GM19397 (cell line): ENCODE results near the gene ZNF292.
"Not testable (repeated sequence)": the region's sequence is repeated elsewhere in the genome, so short reads cannot be mapped to it uniquely, and the experiment has no call there.

Experiments
- ATAC-seq: cut with Tn5 transposase; IDR thresholded peaks from one replicate; pipeline ENCODE4 v1.9.1; 2021; ENCODE audit warnings: mild to moderate bottlenecking, moderate library complexity; ENCODE audit not compliant: unreplicated experiment

ZNF292 gene

DNA sequence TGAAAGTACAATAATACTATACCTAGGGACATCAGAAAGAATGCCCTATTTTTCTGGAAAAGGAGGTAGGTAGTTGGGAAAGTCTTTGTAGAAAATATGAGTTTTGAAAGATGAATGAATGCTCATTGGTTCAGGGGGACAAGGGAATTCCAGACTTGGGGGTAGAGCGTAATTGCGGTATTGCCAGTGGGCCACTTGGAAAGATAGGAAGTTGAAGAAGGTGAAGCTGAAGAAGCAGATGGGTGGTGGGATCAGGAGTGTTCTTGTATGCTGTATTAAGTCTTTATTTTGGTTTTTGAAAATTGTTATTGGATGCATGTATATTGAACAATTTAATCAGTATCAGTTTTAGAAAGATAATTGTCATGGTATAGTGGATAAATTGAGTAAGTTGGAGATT, 109.1 kb downstream of the ZNF292 start:
- no peak for ATAC-seq

DNA sequence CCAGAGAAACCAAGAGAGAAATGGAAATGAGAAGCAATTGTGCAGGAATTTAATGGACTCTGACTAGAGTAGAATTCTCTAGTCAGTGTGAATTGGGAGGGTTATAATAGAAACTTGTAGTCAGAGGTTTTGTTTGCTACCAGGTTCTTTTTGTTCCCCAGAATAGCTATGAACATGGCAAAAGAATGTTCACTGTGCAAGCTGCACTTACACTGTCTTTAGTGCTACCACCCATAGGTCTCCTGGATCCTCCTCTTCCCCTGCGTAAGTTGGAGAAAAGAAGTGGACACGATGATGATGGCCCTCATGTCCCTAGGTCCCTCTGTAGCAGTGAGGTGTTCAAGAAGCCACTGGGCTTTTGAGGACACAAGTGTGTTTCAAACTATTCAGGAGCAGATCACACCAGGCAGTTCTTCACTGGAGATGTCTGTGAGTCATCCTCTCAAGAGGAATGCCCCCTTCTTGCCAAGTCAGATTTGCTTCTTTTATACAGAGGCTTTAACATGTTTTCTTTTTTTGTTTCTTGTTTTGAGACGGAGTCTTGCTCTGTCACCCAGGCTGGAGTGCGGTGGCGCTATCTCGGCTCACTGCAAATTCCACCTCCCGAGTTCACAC, 119.4 kb downstream of the ZNF292 start:
- ATAC-seq = no peak

DNA sequence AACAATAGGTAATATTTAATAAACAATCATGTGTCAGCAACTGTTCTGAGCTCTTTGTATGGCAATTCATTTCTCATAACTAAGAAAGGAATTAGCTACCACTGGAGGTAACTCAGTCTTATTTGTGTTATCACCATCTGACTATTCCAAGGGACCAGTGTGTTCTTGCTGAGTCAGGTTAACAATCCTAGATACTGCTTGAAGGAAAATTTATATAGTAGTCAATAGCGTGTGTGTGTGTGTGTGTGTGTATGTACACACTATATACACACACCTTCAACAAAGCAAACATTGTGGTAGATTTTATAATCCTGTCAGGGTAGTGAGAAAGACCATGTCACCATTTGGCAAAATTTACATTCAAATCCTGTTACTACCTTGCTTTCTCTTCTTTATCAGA, 121.3 kb downstream of the ZNF292 start:
- ATAC-seq = no peak

DNA sequence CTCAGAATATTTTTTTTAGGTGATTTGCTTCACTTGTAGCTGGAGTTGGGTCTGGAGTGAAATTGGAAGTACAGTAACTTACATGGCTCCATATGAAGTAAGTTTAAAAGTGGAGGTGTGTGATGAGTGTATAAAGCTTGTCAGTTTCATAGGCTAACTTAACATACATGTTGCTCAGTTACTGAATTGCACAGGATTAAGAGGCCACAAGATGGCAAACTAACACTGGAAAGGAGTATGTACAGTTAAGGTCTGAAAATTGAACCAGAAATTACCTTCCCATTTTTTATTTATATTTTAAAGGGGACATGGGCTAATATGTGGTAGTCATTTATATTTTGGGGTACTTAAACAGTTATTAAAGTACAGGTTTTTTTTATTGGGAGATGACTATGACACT, 121.8 kb downstream of the ZNF292 start:
- ATAC-seq = no peak

DNA sequence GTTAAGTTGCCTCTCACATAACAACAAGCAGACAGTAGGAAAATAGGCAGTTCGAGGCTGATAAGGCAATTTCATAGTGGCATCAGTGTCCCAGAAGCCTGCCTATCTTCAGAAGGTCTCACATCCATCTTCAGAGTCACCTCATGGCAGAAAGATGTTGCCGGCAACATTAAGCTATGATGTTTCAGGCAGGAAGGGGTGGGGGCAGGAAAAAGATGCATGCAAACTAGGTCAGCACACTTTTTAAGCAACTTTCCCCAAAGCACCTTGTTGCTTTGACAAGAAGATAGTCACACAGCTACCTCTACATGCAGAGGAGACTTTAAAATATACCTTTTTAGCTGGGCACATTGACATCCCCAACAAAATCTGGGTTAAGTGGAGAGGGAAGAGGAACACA, 123.8 kb downstream of the ZNF292 start:
- ATAC-seq = no peak

DNA sequence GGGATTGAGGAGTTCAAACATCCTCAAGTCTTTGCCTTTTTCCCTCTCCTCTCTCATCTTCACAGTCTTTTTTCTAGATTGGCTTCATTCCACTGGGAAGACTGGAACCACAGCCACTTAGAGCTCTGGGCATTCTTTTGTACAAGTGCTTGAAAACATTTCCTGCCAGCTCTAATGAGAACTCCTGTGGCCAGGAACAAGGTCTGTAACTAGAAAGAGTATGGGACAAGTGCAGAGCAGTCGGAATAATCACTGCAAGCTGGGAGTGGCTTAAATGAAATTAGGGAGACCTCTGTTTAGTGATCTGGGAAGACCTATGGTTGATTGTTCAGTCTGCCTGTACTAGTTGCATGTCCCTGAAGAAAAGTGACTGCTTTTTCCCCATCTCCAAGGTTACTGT, 126.1 kb downstream of the ZNF292 start:
- ATAC-seq = no peak

DNA sequence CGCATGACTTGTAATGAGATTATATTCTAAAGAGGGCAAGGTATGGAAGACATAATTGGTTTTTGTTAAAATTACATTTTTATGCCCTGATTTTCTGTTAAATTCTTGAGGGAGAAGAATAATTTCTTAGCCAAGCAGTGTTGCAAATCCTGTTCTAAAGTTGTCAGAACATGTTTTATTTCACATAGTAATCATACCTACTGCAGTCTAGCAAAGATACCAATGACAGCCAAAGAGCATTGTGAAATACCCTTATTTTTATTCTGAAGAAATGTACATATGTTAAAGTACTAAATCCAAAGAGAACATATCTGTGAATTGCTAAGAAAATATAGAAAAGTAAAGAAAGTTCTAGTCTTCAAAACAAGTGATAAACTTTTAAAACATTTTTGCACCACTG, 127.4 kb downstream of the ZNF292 start:
- ATAC-seq = no peak

DNA sequence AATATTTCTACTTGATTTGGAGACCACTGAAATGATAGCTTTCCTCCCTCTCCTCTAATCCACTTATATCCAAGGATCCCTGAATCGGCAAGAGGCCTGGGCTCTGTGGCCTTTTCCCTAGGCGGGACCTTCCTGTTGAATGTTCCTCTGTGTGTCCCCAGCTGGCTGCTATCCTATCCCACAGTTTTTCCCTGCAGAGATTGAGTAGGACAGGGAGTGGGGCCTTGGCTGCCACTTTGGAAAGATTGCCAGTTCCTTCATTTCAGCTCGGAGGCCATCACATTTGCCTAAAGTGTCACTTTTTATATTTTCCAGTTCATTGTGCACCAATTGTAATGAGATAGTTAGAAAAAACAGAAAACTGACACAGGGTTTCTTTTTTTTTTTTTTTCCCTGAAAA, 128.1 kb downstream of the ZNF292 start:
- ATAC-seq = no peak

DNA sequence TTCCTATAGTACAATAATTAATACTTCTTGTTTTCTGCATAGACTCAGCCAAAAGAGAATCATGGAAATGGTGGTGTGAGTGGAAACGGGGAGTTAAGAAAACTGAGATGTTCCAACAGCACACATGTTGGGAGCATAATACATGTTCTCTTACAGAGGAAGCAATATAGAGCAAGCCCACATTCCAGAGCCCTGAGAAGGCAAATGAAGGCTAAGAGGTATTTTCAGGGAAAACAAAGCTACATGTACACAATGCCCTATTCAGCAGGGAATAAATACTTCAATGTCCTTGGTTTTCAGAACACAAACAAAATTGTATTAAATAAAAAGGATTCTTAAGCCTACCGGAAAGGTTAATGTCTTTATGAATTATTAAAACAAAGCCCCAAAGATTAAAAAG, 131.9 kb downstream of the ZNF292 start:
- ATAC-seq = no peak

DNA sequence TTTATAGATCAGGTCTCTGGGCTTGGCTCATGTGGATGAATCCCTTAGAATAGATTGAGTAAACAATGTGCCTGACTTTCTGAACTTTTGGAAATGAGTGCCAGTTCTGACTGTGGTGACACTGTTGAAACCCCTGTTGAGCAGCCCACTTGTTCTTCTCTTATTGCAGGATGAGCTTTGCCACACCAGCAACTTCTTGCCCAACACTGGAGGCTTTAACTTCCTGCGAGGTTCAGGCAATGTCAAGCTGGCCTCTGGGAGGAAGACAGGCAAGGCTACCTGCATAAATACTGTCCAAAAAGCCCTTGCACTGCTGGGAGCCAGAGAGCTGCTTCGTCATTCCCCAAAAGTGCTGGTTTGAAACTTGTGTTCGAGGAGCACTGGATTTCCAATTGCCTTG, 134.2 kb downstream of the ZNF292 start:
- no peak for ATAC-seq

DNA sequence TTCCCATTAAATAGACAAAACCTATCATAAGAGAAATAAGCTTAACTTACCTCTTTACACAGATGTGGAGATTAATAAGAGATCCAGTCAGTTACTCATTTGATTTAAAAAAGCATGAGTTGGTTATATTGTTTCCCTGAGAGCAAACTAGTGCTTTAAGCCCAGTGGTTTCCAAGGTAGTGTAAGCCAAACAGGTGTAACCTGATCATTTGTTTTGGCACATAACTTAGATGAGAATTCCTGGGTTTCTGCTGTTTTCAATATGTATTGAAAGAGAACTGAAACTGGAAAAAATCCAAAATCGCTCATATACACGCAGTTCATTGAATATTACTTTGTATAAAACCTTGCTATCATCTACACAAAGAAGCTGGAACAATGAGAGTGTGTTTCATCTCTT, 136.5 kb downstream of the ZNF292 start:
- no peak for ATAC-seq

DNA sequence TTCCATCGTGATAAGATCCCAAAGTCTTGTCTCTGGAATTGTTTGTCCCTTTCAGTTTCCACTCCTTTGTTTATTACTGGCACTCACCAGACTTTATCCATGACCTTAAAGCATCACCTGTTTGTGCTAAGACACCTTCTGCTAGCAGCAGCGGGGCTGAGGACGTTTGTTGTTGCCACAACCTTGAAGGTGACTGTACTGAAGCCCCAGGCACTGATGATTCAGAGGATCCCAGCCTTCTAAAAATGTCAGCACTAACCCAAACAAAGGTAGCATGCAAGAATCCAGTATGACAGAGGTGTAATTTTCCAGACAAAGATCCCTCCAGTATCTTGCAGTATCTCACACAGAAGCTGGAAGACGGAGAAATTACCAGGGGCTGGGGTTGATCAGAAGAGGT, 138.2 kb downstream of the ZNF292 start:
- no peak for ATAC-seq

DNA sequence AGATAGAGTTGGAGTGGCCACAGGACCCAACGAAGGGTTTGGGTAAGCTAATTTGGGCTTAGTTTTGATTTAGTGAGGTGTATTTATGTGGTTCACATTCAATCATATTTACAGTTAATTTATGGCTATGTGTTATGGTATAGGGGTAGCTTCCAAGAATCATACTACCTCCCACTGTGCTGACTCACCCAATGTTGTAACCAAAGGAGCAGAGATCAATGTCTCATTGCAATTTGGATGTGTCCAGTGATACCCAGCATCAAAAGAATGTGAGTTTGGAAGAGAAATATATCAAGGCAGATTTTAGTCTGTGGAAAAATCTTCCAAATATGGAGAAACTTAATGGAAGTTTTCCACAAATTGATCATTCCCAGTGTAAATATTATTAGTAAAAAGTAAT, 141.8 kb downstream of the ZNF292 start:
- no peak for ATAC-seq

DNA sequence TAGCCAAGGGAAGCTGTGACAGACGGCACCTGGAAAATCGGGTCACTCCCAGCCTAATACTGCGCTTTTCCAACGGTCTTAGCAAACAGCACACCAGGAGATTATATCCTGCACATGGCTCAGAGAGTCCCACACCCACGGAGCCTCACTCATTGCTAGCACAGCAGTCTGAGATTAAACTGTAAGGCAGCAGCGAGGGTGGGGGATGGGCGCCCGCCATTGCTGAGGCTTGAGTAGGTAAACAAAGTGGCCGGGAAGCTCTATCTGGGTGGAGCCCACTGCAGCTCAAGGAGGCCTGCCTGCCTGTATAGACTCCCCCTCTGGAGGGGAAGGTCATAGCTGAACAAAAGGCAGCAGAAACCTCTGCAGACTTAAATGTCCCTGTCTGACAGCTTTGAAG, 145.9 kb downstream of the ZNF292 start:
- not testable (repeated sequence) for ATAC-seq

DNA sequence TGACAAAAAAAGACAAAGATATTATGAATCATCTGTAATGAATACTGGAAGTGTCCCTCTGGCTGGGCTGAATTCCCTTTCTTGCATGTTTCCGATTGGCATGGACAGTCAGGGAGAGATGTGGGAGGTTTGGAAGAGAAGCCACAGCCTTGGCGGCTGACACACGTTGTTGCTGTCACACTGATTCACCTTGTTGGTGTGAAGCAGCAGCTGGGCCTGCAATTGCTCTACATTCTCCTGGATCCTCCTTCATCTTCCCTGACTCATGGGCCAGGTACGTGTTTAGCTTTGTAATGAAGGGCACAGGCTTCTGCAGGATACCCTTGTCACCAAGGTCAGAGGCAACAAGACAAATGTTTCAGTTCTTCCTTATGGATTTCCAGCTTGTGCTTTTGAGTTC, 153.6 kb downstream of the ZNF292 start:
- no peak for ATAC-seq

DNA sequence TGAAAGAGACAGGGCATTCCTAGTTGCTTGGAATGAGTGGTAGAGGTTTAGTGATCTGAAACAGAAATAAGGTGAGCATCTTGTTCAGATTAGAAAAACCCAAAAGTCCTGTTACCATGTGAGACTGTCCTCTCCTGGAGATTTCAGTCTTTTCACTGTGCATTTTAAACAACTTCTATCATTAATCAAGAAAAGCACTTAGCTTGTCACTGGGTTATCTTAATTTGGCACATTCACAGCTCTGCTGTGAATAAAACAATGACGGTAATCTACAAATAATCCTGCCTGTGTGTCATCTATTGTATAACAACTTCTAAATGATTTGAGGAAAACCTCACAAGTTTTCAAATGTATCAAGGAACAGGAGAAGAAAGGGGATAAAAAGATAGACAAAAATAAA, 157.5 kb downstream of the ZNF292 start:
- no peak for ATAC-seq
